ENCODE data around the gene PPIL4. TPM values are rescaled to one million over a fixed set of nuclear protein-coding genes. Genes with fewer than 3 reads are reported as not detected.

Gene PPIL4
- total and polyA plus RNA-seq, 2 of the 13 experiments (the other 11 are each of a cell fraction or from before 2014, with no cell fraction given), result 5.5 to 46.0 TPM

GRCh38 chr6:149484733-149485700 lies 60.8 kb downstream of the PPIL4 start, which contains the start of gene ZC3H12D (continued):
- TF ChIP-seq, protein P1, sequence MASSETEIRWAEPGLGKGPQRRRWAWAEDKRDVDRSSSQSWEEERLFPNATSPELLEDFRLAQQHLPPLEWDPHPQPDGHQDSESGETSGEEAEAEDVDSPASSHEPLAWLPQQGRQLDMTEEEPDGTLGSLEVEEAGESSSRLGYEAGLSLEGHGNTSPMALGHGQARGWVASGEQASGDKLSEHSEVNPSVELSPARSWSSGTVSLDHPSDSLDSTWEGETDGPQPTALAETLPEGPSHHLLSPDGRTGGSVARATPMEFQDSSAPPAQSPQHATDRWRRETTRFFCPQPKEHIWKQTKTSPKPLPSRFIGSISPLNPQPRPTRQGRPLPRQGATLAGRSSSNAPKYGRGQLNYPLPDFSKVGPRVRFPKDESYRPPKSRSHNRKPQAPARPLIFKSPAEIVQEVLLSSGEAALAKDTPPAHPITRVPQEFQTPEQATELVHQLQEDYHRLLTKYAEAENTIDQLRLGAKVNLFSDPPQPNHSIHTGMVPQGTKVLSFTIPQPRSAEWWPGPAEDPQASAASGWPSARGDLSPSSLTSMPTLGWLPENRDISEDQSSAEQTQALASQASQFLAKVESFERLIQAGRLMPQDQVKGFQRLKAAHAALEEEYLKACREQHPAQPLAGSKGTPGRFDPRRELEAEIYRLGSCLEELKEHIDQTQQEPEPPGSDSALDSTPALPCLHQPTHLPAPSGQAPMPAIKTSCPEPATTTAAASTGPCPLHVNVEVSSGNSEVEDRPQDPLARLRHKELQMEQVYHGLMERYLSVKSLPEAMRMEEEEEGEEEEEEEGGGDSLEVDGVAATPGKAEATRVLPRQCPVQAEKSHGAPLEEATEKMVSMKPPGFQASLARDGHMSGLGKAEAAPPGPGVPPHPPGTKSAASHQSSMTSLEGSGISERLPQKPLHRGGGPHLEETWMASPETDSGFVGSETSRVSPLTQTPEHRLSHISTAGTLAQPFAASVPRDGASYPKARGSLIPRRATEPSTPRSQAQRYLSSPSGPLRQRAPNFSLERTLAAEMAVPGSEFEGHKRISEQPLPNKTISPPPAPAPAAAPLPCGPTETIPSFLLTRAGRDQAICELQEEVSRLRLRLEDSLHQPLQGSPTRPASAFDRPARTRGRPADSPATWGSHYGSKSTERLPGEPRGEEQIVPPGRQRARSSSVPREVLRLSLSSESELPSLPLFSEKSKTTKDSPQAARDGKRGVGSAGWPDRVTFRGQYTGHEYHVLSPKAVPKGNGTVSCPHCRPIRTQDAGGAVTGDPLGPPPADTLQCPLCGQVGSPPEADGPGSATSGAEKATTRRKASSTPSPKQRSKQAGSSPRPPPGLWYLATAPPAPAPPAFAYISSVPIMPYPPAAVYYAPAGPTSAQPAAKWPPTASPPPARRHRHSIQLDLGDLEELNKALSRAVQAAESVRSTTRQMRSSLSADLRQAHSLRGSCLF (CRISPR knock-in tag; IDR thresholded peaks at IDR 0.05; ENCODE audit: borderline replicate concordance), result no peak
- TF ChIP-seq NBN (conservative IDR thresholded peaks at IDR 0.05), result no peak
- peak; percentile 85 for TF ChIP-seq ZBTB25 (CRISPR knock-in tag; IDR thresholded peaks at IDR 0.05)
- TF ChIP-seq, protein P2, sequence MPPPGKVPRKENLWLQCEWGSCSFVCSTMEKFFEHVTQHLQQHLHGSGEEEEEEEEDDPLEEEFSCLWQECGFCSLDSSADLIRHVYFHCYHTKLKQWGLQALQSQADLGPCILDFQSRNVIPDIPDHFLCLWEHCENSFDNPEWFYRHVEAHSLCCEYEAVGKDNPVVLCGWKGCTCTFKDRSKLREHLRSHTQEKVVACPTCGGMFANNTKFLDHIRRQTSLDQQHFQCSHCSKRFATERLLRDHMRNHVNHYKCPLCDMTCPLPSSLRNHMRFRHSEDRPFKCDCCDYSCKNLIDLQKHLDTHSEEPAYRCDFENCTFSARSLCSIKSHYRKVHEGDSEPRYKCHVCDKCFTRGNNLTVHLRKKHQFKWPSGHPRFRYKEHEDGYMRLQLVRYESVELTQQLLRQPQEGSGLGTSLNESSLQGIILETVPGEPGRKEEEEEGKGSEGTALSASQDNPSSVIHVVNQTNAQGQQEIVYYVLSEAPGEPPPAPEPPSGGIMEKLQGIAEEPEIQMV (CRISPR knock-in tag; IDR thresholded peaks at IDR 0.05; ENCODE audit: low read depth), result no peak; the same call in 1 of the 2 replicates
- TF ChIP-seq PHF20 (CRISPR knock-in tag; IDR thresholded peaks at IDR 0.05), result 0 out of 2 replicates have a peak, but pooled peaks have one; percentile 43
- TF ChIP-seq PCBP1 (IDR thresholded peaks at IDR 0.05; ENCODE audit: borderline replicate concordance, low read depth, low read length), result no peak
- TF ChIP-seq, protein P3, sequence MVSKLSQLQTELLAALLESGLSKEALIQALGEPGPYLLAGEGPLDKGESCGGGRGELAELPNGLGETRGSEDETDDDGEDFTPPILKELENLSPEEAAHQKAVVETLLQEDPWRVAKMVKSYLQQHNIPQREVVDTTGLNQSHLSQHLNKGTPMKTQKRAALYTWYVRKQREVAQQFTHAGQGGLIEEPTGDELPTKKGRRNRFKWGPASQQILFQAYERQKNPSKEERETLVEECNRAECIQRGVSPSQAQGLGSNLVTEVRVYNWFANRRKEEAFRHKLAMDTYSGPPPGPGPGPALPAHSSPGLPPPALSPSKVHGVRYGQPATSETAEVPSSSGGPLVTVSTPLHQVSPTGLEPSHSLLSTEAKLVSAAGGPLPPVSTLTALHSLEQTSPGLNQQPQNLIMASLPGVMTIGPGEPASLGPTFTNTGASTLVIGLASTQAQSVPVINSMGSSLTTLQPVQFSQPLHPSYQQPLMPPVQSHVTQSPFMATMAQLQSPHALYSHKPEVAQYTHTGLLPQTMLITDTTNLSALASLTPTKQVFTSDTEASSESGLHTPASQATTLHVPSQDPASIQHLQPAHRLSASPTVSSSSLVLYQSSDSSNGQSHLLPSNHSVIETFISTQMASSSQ (IDR thresholded peaks at IDR 0.05; ENCODE audit: low read depth), result no peak
- TF ChIP-seq, protein P3 (CRISPR knock-in tag; IDR thresholded peaks at IDR 0.05; ENCODE audit: borderline replicate concordance), result no peak; the same call in 1 of the 2 replicates
- TF ChIP-seq ZMAT3 (CRISPR knock-in tag; conservative IDR thresholded peaks at IDR 0.05), result peak; percentile 91; the same call in 1 of the 2 replicates
- TF ChIP-seq HNRNPL (IDR thresholded peaks at IDR 0.05; ENCODE audit: low read depth, low read length), result peak; percentile 96
- TF ChIP-seq, protein P4, sequence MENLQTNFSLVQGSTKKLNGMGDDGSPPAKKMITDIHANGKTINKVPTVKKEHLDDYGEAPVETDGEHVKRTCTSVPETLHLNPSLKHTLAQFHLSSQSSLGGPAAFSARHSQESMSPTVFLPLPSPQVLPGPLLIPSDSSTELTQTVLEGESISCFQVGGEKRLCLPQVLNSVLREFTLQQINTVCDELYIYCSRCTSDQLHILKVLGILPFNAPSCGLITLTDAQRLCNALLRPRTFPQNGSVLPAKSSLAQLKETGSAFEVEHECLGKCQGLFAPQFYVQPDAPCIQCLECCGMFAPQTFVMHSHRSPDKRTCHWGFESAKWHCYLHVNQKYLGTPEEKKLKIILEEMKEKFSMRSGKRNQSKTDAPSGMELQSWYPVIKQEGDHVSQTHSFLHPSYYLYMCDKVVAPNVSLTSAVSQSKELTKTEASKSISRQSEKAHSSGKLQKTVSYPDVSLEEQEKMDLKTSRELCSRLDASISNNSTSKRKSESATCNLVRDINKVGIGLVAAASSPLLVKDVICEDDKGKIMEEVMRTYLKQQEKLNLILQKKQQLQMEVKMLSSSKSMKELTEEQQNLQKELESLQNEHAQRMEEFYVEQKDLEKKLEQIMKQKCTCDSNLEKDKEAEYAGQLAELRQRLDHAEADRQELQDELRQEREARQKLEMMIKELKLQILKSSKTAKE (CRISPR knock-in tag; IDR thresholded peaks at IDR 0.05; ENCODE audit: borderline replicate concordance), result no peak; the same call in 1 of the 2 replicates
- no peak for TF ChIP-seq RFX1 (IDR thresholded peaks at IDR 0.05)
- TF ChIP-seq ZNF883 (CRISPR knock-in tag; IDR thresholded peaks at IDR 0.05; ENCODE audit: not compliant biosample characterization), result no peak
